Measurements from ENCODE around the gene ZIC4.

ZIC4 gene

GRCh38 chr3:147410116-147410525 lies 3.8 kb upstream of the ZIC4 start:
- H3K36me3 ChIP-seq: no peaks in the 10 kb centered on the region
- peaks cover 20 to 100% of the 10 kb centered on the region in 2 donors for H3K27me3 ChIP-seq
- intact Hi-C loops (cut with DNase I; ENCODE audit: low total_unique reads): no loop called here
- H3K4me3 ChIP-seq: peak overlapping the region; percentile 28 to 38
- peaks cover 0 to 62% (median 35%) of the 10 kb centered on the region in 4 donors for H3K4me1 ChIP-seq
- DNase-seq: no peak
- H3K27ac ChIP-seq: no peak overlapping the region
- no peaks in the 10 kb centered on the region for H3K9me3 ChIP-seq
- TF ChIP-seq CTCF (IDR thresholded peaks at IDR 0.05): no peak

GRCh38 chr3:147409143-147410115 lies 3.1 kb upstream of the ZIC4 start, which contains the start of gene ZIC1:
Gene ZIC1 (plus strand): TSS chr3:147409365. CDS start chr3:147410113, 748 bp downstream.
- H3K4me1 ChIP-seq: peaks cover 0 to 62% (median 35%) of the 10 kb centered on the region in 4 donors
- no peak within 1 kb of the TSS for H3K27ac ChIP-seq
- H3K4me3 ChIP-seq: peak within 1 kb of the TSS; percentile 28 to 38
- intact Hi-C loops (cut with DNase I; ENCODE audit: low total_unique reads): no loop called here
- H3K27me3 ChIP-seq: peaks cover 20 to 100% of the 10 kb centered on the region in 2 donors
- H3K36me3 ChIP-seq: no peaks in the 10 kb centered on the region
- H3K9me3 ChIP-seq: no peaks in the 10 kb centered on the region
- no peak for TF ChIP-seq CTCF (IDR thresholded peaks at IDR 0.05)
- DNase-seq: no peak

- no peaks in the 10 kb centered on the region for H3K36me3 ChIP-seq
- intact Hi-C loops (cut with DNase I; ENCODE audit: low total_unique reads): no loop called here
- H3K27ac ChIP-seq: no peak overlapping the region
- H3K4me3 ChIP-seq: no peak overlapping the region
- H3K27me3 ChIP-seq: peaks cover 20 to 100% of the 10 kb centered on the region in 2 donors
- no peaks in the 10 kb centered on the region for H3K9me3 ChIP-seq
- no peak for DNase-seq
- H3K4me1 ChIP-seq: peaks cover 0 to 56% (median 31%) of the 10 kb centered on the region in 4 donors
- TF ChIP-seq CTCF (IDR thresholded peaks at IDR 0.05): no peak
These were observed 2.1 kb upstream of the ZIC4 start for GRCh38 chr3:147408188-147409100.

GRCh38 chr3:147407498-147408187 lies 1.3 kb upstream of the ZIC4 start:
- no peak for TF ChIP-seq CTCF (IDR thresholded peaks at IDR 0.05)
- Histone ChIP-seq H3K27ac (no peak overlapping the region), H3K4me1 (peaks cover 0 to 48% (median 25%) of the 10 kb centered on the region in 4 donors), H3K36me3 (no peaks in the 10 kb centered on the region), H3K27me3 (peaks cover 20 to 99% of the 10 kb centered on the region in 2 donors), H3K4me3 (no peak overlapping the region), H3K9me3 (no peaks in the 10 kb centered on the region)
- DNase-seq: no peak
- intact Hi-C loops (cut with DNase I; ENCODE audit: low total_unique reads): no loop called here

GRCh38 chr3:147407114-147407497 lies 763 bp upstream of the ZIC4 start:
- Histone ChIP-seq H3K36me3 (no peaks in the 10 kb centered on the region), H3K4me3 (no peak overlapping the region), H3K9me3 (no peaks in the 10 kb centered on the region), H3K27ac (no peak overlapping the region), H3K27me3 (peaks cover 15 to 99% of the 10 kb centered on the region in 2 donors), H3K4me1 (peaks cover 0 to 46% (median 25%) of the 10 kb centered on the region in 4 donors)
- DNase-seq: no peak
- TF ChIP-seq CTCF (IDR thresholded peaks at IDR 0.05): no peak
- intact Hi-C loops (cut with DNase I; ENCODE audit: low total_unique reads): no loop called here
